HEK293T (cell line): ENCODE measurements around the gene CNTN3.

Experiments used
- BHLHE40 ChIP-seq: fragments of 450-650 bp; IDR thresholded peaks from 2 replicates; pipeline ENCODE4 v1.6.1; 2016; ENCODE audit warnings: mild to moderate bottlenecking, moderate library complexity, borderline replicate concordance
- ELF4 ChIP-seq: fragments of 450-650 bp; IDR thresholded peaks from 2 replicates; pipeline ENCODE4 v1.6.1; 2017; ENCODE audit warnings: antibody characterized with exemption
- FOXA1 ChIP-seq: fragments of 450-650 bp; IDR thresholded peaks from 2 replicates; pipeline ENCODE4 v1.6.1; 2016; ENCODE audit warnings: mild to moderate bottlenecking
- FOXM1 ChIP-seq: fragments of 450-650 bp; IDR thresholded peaks from 2 replicates; pipeline ENCODE4 v1.6.1; 2017; ENCODE audit warnings: mild to moderate bottlenecking, borderline replicate concordance
- L3MBTL2 ChIP-seq: fragments of 450-650 bp; conservative IDR thresholded peaks from 2 replicates; pipeline ENCODE4 v1.6.1; 2016; ENCODE audit warnings: mild to moderate bottlenecking
- PKNOX1 ChIP-seq: fragments of 450-650 bp; IDR thresholded peaks from 2 replicates; pipeline ENCODE4 v1.6.1; 2016
- SP1 ChIP-seq: fragments of 450-650 bp; IDR thresholded peaks from 2 replicates; pipeline ENCODE4 v1.6.1; 2017
- SUZ12 ChIP-seq: fragments of 450-650 bp; IDR thresholded peaks from 2 replicates; pipeline ENCODE4 v1.6.1; 2016; ENCODE audit warnings: mild to moderate bottlenecking
- TARDBP ChIP-seq: fragments of 450-650 bp; IDR thresholded peaks from 2 replicates; pipeline ENCODE4 v1.6.1; 2016
- ZNF384 ChIP-seq: fragments of 450-650 bp; IDR thresholded peaks from 2 replicates; pipeline ENCODE4 v1.6.1; 2016

- TF ChIP-seq SUZ12 (no peak), BHLHE40 (no peak), TARDBP (no peak), SP1 (no peak), ELF4 (no peak), PKNOX1 (no peak), FOXA1 (no peak), ZNF384 (no peak), FOXM1 (no peak), L3MBTL2 (no peak)
Measured at GRCh38 chr3:74636981-74637380, 22.5 kb upstream of the CNTN3 start.
